ENCODE results near the gene SPRR3. TPM values are rescaled to one million over a fixed set of nuclear protein-coding genes. Genes with fewer than 3 reads are reported as not detected.

The SPRR3 gene
- total and polyA plus RNA-seq, 4 donors = 0.50 to 1.9 (median 1.2) TPM; not detected in 1

DNA sequence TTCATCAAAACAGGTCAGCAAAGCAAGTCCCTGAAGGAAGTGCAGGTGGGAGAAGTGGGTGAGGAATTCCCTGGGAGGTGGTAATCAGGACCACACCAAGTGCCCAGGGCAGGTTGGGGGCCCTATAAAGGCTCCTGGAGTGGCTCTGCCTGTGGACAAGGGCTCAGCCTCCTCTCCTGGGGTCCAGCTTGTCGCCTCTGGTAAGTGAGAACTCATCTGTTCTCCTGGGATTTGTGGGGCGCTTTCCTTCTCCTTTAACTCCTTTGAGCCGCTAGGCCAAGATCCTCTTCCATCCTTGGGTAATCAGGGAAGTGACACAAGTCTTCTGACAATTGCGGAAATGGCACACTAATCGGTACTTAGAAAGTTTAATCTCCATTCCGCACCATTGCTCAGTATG lies 31.1 kb upstream of the SPRR3 start, which contains the start of gene SPRR4:
TSS of gene SPRR4 (plus strand) at position 154 of the 400 bp plus-strand sequence. CDS start 1,243 bp downstream, outside the sequence.
- WGBS, 2 donors = 85 to 90% methylated on average over 6 of the region's 6 CpGs
- Histone ChIP-seq H3K4me1 (ENCODE audit: control insufficient read depth in 5 of 5, insufficient read depth in 5 of 5, low read length in 5 of 5) (no peaks in the 10 kb centered on the region), H3K36me3 (ENCODE audit: control insufficient read depth in 4 of 4, insufficient read depth in 4 of 4, low read length in 4 of 4) (no peaks in the 10 kb centered on the region), H3K9ac (ENCODE audit: insufficient read depth in 1 of 2, low read length in 2 of 2) (no peak within 1 kb of the TSS), H3K4me3 (no peak within 1 kb of the TSS), H3K27ac (ENCODE audit: low read depth in 1 of 2, low read length in 1 of 2) (no peak within 1 kb of the TSS), H3K9me3 (ENCODE audit: control insufficient read depth in 4 of 4, insufficient read depth in 3 of 4, low read length in 3 of 4) (peaks cover 0 to 6% (median 0%) of the 10 kb centered on the region in 4 donors), H3K27me3 (ENCODE audit: control insufficient read depth in 3 of 3, insufficient read depth in 3 of 3, low read length in 2 of 3) (peaks cover 0 to under 1% (median 0%) of the 10 kb centered on the region in 3 donors)
- ATAC-seq (ENCODE audit: insufficient read depth, low FRiP score) (no peak), DNase-seq (no peak)
- TF ChIP-seq, protein P1, sequence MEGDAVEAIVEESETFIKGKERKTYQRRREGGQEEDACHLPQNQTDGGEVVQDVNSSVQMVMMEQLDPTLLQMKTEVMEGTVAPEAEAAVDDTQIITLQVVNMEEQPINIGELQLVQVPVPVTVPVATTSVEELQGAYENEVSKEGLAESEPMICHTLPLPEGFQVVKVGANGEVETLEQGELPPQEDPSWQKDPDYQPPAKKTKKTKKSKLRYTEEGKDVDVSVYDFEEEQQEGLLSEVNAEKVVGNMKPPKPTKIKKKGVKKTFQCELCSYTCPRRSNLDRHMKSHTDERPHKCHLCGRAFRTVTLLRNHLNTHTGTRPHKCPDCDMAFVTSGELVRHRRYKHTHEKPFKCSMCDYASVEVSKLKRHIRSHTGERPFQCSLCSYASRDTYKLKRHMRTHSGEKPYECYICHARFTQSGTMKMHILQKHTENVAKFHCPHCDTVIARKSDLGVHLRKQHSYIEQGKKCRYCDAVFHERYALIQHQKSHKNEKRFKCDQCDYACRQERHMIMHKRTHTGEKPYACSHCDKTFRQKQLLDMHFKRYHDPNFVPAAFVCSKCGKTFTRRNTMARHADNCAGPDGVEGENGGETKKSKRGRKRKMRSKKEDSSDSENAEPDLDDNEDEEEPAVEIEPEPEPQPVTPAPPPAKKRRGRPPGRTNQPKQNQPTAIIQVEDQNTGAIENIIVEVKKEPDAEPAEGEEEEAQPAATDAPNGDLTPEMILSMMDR (IDR thresholded peaks at IDR 0.05; ENCODE audit: control extremely low read depth, extremely low read depth) = no peak

DNA sequence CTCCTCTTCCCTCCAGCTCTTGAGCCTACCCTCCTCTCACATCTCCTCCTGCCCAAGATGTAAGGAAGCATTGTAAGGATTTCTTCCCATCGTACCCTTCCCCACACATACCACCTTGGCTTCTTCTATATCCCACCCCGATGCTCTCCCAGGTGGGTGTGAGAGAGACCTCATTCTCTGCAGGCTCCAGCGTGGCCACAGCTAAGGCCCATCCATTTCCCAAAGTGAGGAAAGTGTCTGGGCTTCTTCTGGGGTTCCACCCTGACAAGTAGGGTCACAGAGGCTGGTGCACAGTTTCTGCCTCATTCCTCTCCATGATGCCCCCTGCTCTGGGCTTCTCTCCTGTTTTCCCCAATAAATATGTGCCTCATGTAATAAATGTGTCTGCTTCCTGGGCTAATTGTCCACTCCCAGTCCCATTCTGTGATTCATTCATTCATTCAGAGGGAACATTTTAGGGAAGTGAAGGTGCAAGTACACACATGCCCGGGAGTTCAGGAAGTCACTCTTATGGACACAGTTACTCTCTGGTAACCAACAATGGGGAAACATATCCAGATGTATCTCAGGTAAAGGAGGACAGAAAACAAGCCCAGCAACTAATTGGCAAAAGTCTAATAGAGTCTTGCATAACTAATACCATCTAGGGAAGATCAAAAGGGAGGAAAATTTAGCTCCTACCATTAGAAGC lies 29.2 kb upstream of the SPRR3 start:
- TF ChIP-seq, protein P1 (IDR thresholded peaks at IDR 0.05; ENCODE audit: control extremely low read depth, extremely low read depth) = no peak
- H3K9ac ChIP-seq (ENCODE audit: insufficient read depth in 1 of 2, low read length in 2 of 2) = no peak overlapping the region
- H3K27ac ChIP-seq (ENCODE audit: low read depth in 1 of 2, low read length in 1 of 2) = no peak overlapping the region
- no peaks in the 10 kb centered on the region for H3K36me3 ChIP-seq (ENCODE audit: control insufficient read depth in 4 of 4, insufficient read depth in 4 of 4, low read length in 4 of 4)
- peaks cover 0 to 6% (median 0%) of the 10 kb centered on the region in 4 donors for H3K9me3 ChIP-seq (ENCODE audit: control insufficient read depth in 4 of 4, insufficient read depth in 3 of 4, low read length in 3 of 4)
- no peak for ATAC-seq (ENCODE audit: insufficient read depth, low FRiP score)
- WGBS, 2 donors = 73 to 75% methylated on average over 4 of the region's 4 CpGs
- DNase-seq = no peak
- H3K4me3 ChIP-seq = no peak overlapping the region
- no peaks in the 10 kb centered on the region for H3K27me3 ChIP-seq (ENCODE audit: control insufficient read depth in 3 of 3, insufficient read depth in 3 of 3, low read length in 2 of 3)
- H3K4me1 ChIP-seq (ENCODE audit: control insufficient read depth in 5 of 5, insufficient read depth in 5 of 5, low read length in 5 of 5) = no peaks in the 10 kb centered on the region

DNA sequence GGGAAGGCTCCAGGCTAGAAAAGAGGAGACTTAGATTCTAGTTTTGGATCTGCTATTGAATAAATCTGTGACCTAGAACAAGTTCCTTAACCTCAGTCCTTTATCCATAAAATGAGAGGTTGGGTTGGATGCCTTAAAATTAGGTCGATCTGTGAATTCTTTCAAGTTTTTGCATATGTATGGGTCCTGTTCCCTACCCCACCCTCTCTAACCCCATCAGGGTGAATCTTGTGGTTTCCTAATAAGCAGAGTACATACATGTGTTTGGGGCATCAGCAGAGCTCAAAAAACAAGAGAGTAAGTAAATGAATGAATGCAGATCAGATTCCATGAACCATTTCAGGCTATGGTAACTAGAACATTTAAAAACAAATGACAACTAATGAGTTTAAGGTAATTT lies 24.9 kb upstream of the SPRR3 start:
- WGBS, 2 donors = 69 to 79% methylated on average over 1 of the region's 1 CpG
- Histone ChIP-seq H3K4me1 (ENCODE audit: control insufficient read depth in 5 of 5, insufficient read depth in 5 of 5, low read length in 5 of 5) (no peaks in the 10 kb centered on the region), H3K36me3 (ENCODE audit: control insufficient read depth in 4 of 4, insufficient read depth in 4 of 4, low read length in 4 of 4) (no peaks in the 10 kb centered on the region), H3K27me3 (ENCODE audit: control insufficient read depth in 3 of 3, insufficient read depth in 3 of 3, low read length in 2 of 3) (no peaks in the 10 kb centered on the region), H3K4me3 (no peak overlapping the region), H3K9ac (ENCODE audit: insufficient read depth in 1 of 2, low read length in 2 of 2) (no peak overlapping the region), H3K27ac (ENCODE audit: low read depth in 1 of 2, low read length in 1 of 2) (no peak overlapping the region), H3K9me3 (ENCODE audit: control insufficient read depth in 4 of 4, insufficient read depth in 3 of 4, low read length in 3 of 4) (peaks cover 0 to 5% (median 0%) of the 10 kb centered on the region in 4 donors)
- DNase-seq (no peak), ATAC-seq (ENCODE audit: insufficient read depth, low FRiP score) (no peak)
- TF ChIP-seq, protein P1 (IDR thresholded peaks at IDR 0.05; ENCODE audit: control extremely low read depth, extremely low read depth) = no peak
